GM13976 (cell line): ENCODE data around the gene GNB3.

Source experiments
- DNase-seq: peaks from one replicate; pipeline ENCODE4 v3.0.0; 2012; ENCODE audit warnings: low spot score
- in situ Hi-C: fragments of 300-500 bp; cut with MboI; formaldehyde crosslinking; loops from one replicate; pipeline ENCODE4 v1.12.0; 2022; ENCODE audit warnings: low sequenced_read_pairs, mixed read lengths, inconsistent platforms; ENCODE audit not compliant: unreplicated experiment
- TF ChIP-seq, protein P1 (sequence below): IDR thresholded peaks from 2 replicates; pipeline ENCODE4 v1.5.1; 2012; ENCODE audit warnings: borderline replicate concordance, mild to moderate bottlenecking; ENCODE audit not compliant: insufficient read depth; ENCODE audit errors: extremely low read depth, missing control alignments, control extremely low read depth

GNB3 gene

DNA sequence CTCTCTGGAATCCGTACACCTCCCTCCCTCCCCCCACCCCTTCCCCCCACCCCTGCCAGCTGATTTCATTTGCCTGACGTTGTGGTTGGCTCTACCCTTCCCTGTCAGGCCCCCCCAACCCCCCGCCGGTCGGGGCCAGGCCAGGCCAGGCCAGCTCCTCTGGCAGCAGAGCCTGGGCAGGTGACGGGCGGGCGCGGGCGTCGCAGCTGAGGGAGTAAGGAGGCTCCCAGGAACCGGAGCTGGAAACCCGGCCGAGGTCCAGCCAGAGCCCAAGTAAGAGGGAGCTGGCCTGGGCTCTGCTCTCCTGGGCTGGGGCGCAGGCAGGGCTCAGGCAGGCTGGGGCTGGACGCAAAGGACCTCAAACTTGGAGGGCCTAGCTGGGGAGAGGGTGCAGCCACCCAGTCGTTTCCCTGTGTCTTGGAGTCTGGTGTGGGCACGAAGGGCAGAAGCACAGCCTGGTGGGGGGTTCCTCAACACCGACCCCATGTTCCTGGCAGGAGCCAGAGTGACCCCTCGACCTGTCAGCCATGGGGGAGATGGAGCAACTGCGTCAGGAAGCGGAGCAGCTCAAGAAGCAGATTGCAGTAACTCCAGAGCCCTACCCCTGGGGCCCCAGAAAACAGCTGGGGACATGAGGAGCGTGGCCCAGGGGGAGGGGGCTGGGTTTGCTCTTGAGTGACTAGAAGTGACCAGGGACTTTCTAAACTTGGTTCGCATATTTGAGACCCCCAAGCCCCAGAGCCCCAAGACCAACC, at the start of gene GNB3:
Gene GNB3, plus strand, starts transcription at position 165 of the 755 bp plus-strand sequence. Its CDS starts 363 bp downstream, at position 528.
- TF ChIP-seq, protein P1, sequence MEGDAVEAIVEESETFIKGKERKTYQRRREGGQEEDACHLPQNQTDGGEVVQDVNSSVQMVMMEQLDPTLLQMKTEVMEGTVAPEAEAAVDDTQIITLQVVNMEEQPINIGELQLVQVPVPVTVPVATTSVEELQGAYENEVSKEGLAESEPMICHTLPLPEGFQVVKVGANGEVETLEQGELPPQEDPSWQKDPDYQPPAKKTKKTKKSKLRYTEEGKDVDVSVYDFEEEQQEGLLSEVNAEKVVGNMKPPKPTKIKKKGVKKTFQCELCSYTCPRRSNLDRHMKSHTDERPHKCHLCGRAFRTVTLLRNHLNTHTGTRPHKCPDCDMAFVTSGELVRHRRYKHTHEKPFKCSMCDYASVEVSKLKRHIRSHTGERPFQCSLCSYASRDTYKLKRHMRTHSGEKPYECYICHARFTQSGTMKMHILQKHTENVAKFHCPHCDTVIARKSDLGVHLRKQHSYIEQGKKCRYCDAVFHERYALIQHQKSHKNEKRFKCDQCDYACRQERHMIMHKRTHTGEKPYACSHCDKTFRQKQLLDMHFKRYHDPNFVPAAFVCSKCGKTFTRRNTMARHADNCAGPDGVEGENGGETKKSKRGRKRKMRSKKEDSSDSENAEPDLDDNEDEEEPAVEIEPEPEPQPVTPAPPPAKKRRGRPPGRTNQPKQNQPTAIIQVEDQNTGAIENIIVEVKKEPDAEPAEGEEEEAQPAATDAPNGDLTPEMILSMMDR: no peak
- in situ Hi-C loops: no loop called here
- no peak for DNase-seq

DNA sequence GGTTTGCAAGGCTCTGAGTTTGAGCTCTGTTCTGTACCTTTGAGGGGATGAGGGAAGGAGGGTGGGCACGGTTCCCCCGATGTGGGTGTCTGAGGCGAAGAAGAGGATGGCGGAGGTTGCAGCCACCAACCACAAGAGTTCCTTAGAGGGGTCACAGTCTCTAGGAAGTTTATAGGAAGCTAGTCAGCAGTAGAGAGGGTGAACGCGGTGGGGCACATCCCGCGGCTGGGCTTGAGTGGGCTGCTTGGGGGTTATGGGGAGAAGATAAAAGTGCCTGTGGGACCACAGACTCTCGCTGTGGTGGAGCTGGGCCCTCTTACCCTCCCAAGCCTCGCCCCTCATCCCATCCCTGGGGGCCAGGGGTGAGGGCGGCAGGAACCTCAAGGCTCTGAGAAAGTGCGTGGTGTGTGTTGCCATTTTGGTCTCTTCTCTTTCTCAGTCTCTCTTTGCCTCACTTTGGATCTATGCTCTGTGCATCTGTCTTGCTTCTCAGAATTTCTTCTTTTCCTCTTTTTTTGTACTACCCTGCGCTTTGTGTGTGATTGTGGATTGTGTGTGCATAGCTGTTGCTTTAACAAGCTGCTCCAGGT, 48.7 kb upstream of the GNB3 start:
- TF ChIP-seq, protein P1: no peak
- no peak for DNase-seq
- in situ Hi-C loops: no loop called here

DNA sequence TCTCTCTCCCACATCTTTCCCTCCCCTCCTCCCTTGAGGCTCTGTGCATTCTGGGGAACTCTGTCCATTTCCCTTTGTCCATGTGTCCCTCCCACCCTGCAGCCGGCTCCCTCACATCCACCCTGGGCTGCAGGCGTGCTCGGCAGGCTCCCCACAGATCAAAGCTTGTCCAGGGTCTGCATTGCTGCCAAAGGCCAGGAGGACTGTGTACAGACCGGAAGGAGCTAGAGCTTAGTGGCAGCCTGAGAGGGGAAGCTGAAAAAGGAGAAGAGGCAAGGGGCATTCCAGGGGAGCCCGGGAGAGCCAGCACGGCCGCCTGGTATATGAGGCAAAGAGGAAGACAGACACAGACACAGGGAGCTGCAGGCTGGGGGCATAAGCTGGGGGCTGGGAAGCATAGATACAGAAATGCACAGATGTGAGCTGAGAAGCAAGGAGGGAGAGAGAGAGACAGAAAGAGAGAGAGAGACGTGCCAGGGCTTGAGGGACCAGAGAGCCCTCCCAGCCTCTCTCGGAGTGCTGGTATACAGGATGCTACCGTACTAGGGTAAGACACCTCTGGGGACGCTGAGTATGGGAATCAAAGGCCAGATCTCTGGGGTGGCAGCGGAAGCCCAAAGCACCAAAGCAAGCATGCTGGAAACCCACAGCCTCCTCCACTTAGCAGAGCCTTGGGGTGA, 48.1 kb upstream of the GNB3 start:
- no peak for DNase-seq
- in situ Hi-C loops: no loop called here
- TF ChIP-seq, protein P1: no peak

DNA sequence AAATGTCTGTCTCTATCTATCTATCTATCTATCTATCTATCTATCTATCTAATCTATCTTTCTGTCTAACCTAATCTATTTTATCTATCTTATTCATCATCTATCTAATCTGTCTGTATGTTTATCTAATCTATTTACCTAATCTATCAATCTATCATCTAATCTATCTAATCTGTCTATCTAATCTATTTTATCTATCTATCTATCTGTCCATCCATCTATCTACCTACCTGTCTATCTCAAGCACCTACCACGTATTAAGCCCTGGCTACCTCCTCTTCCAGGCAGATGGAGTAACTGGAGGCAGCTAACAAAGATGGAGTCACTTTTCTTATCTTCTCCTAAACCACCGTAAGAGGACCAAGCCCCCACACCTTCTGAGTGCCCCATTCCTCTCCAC, 45.6 kb upstream of the GNB3 start:
- TF ChIP-seq, protein P1: no peak
- in situ Hi-C loops: no loop called here
- DNase-seq: no peak

DNA sequence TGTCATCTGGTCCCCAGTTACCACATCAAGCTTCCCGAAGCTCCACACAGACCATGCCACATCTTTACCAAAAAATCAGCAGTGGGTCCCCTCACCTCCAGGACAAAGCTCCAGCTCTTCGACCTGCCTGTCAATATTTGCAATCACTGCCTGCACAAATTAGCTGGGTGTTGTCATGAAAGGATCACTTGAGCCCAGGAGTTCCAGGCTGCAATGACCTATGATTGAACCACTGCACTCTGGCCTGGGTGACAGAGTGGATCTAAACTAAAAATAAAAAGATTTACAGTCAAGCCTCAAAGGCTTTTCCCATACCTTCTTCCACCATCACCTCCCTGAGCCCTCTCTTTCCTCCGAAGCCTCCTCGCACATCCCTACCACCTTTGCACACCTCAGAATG, 44.1 kb upstream of the GNB3 start:
- in situ Hi-C loops: no loop called here
- TF ChIP-seq, protein P1: no peak
- no peak for DNase-seq

GRCh38 chr12:6799147-6799546, 41.6 kb upstream of the GNB3 start:
- in situ Hi-C loops: no loop called here
- TF ChIP-seq, protein P1: no peak
- DNase-seq: no peak
